Stimulated activated CD4-positive, alpha-beta T cell treated with anti-CD3 and anti-CD28 coated beads, Interleukin-2, amount 100 ng/mL, for 48 hours (primary cell): Measurements from ENCODE around the gene MAGED4.
"Not testable (repeated sequence)": the region's sequence is repeated elsewhere in the genome, so short reads cannot be mapped to it uniquely, and the experiment has no call there.

Experiments
- DNase-seq, 2 donors: peaks; one replicate each; pipeline ENCODE4 v3.0.0-alpha.2; 2020

Gene MAGED4

GRCh38 chrX:52184440-52185077, at the start of gene MAGED4:
Gene MAGED4, plus strand, starts transcription at chrX:52184888. Its CDS starts 1,035 bp downstream, at chrX:52185923.
- not testable (repeated sequence) for DNase-seq

- no peak for DNase-seq
Measured at GRCh38 chrX:52138830-52139544, 45.7 kb upstream of the MAGED4 start.

DNA sequence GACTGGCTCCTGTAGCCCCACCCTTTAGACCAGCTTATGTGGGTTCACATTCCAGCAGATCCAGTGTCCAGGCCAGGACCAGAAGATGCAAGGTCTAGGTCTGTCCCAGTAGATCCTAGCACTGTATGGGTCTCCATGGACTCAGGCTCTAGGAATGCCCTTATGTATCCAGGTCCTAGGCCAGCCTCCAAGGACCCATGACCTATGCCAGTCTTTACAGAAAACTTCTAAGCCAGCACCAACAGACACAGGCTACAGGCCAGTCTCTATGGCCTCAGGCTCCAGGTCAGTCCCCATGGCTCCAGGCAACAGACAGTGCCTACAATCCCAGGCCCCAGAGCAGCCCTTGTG, 45.2 kb upstream of the MAGED4 start:
- DNase-seq = no peak

- no peak for DNase-seq
Measured at GRCh38 chrX:52140020-52140419, 44.7 kb upstream of the MAGED4 start.

DNA sequence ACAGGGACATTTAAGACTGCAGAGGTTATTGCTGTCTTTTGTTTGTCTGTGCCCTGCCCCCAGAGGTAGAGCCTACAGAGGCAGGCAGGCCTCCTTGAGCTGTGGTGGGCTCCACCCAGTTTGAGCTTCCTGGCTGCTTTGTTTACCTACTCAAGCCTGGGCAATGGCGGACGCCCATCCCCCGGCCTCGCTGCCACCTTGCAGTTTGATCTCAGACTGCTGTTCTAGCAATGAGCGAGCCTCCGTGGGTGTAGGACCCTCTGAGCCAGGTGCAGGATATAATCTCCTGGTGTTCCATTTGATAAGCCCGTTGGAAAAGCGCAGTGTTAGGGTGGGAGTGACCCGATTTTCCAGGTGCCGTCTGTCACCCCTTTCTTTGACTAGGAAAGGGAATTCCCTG, 34.0 kb upstream of the MAGED4 start:
- not testable (repeated sequence) for DNase-seq

DNA sequence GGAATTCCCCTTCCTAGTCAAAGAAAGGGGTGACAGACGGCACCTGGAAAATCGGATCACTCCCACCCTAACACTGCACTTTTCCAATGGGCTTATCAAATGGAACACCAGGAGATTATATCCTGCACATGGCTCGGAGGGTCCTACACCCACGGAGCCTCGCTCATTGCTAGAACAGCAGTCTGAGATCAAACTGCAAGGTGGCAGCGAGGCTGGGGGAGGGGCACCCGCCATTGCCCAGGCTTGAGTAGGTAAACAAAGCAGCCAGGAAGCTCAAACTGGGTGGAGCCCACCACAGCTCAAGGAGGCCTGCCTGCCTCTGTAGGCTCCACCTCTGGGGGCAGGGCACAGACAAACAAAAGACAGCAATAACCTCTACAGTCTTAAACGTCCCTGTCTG, 24.5 kb upstream of the MAGED4 start:
- DNase-seq = not testable (repeated sequence)

- DNase-seq = no peak
Measured at GRCh38 chrX:52166840-52167239, 17.8 kb upstream of the MAGED4 start.

- not testable (repeated sequence) for DNase-seq
Measured at GRCh38 chrX:52171055-52171454, 13.6 kb upstream of the MAGED4 start.

- not testable (repeated sequence) for DNase-seq
Measured at GRCh38 chrX:52185078-52185453, 378 bp downstream of the MAGED4 start.

GRCh38 chrX:52211405-52211804, 26.7 kb downstream of the MAGED4 start:
- DNase-seq = not testable (repeated sequence)

GRCh38 chrX:52213276-52213675, 28.6 kb downstream of the MAGED4 start:
- no peak for DNase-seq

DNA sequence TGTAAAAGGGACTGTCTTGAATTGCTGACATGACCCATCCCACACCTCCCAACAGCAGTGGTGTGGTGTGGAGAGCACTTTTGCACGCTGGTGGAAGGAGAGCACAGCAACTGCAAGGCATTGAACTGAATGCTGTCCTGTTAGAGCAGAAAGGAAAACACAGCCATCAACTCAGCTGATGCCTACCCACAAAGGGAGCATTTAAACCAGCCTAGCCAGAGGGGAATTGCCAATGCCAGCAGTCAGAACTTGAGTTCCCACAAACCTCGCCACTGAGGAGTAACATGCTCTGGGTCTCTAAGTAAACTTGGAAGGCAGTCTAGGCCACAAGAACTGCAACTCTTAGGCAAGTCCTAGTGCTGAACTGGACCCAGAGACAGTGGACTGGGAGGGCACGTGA, 31.9 kb downstream of the MAGED4 start:
- DNase-seq = no peak

DNA sequence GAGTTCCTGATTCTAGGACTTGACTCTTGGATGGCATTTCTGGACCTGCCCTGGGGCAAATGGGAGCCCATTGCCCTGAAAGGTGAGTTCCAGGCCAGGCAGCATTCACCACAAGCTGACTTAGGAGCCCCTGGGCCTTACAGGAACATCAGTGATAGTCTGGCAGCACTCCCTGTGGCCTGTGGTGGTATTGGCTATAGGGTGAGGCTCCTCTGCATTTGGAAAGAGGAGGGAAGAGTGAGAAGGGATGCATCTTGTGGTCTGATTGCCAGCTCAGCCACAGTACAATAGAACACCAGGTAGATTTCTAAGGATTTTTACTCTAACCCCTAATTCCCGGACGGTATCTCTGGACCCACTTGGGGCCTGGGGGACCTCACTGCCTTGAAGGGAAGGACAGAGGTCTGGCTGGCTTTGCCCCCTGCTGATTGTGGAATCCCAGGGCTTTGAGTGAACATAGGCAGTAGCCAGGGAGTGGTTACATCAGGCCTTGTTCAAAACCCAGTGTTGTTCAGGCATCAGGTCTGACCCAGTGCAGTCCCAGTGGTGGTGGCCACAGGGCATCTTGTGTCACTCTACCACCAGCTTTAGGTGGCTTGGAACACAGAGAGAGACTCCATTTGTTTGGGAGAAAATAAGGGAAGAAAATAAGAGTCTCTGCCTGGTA, 32.9 kb downstream of the MAGED4 start:
- DNase-seq = no peak

GRCh38 chrX:52220936-52221335, 36.2 kb downstream of the MAGED4 start:
- no peak for DNase-seq
